ENCODE data around the gene DHTKD1.

DNA sequence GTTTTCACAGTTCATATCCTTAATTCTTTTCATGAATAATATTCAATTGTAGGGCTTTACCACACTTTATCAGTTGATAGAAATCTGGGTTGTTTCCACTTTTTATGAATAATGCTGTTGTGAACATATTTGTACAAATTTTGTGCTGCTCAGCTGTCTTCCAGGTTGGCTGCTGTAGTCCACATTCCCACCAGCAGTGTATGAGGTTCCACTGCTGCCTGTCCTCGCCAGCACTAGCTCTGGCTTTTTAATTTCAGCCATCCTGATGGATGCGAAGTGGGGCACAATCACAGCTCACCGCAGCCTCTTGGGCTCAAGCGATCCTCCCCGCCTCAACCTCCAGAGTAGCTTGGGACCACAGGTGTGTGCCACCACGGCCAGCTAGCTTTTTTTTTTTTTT is 94.2 kb downstream of the DHTKD1 start:
- no peak for TF ChIP-seq POLR2AphosphoS5 (IDR thresholded peaks at IDR 0.05; ENCODE audit: low read depth, low read length)
- TF ChIP-seq POLR2A (IDR thresholded peaks at IDR 0.05; ENCODE audit: low read depth, low read length) = no peak
